PC-3 (cell line): ENCODE results near the gene SPIB. TPM values are rescaled to one million over a fixed set of nuclear protein-coding genes. Genes with fewer than 3 reads are reported as not detected.

Source experiments
- ATAC-seq: fragments of 200-7000 bp; cut with Tn5 transposase; 2 replicates; pipeline ENCODE4 v1.9.1; 2020; ENCODE audit warnings: mild to moderate bottlenecking, moderate library complexity
- BruUV-seq: library from RNA; stranded (reverse); fragments of 400-500 nt; replicated peaks from 2 replicates; lab custom pipeline; 2021; lab: Mats Ljungman, UMichigan
- CTCF ChIA-PET: fragments of 300-600 bp; sonication (Branson Sonifier 250); formaldehyde crosslinking; loops from one replicate; lab custom pipeline; 2022; ENCODE audit warnings: antibody characterized with exemption; lab: Charles Lee
- POLR2A ChIA-PET: fragments of 300-600 bp; sonication (Branson Sonifier 250); formaldehyde crosslinking; loops from one replicate; lab custom pipeline; 2022; ENCODE audit warnings: antibody characterized with exemption; ENCODE audit not compliant: unreplicated experiment; lab: Charles Lee
- DNase-seq: peaks from one replicate; pipeline ENCODE4 v3.0.0-alpha.2; 2015
- H2AFZ ChIP-seq: fragments of 300-600 bp; sonication (generic); 2 replicates; pipeline ENCODE4 v1.6.0; 2016; ENCODE audit warnings: antibody characterized with exemption, low read length
- H3F3A ChIP-seq: fragments of 300-600 bp; sonication (generic); one replicate; pipeline ENCODE4 v1.6.0; 2017; ENCODE audit warnings: antibody characterized with exemption, low read length, control low read depth, mild to moderate bottlenecking; ENCODE audit not compliant: unreplicated experiment
- H3K27ac ChIP-seq: fragments of 300-600 bp; sonication (generic); 2 replicates; pipeline ENCODE4 v1.5.1; 2016; ENCODE audit warnings: mild to moderate bottlenecking, low read length
- H3K27me3 ChIP-seq: fragments of 300-600 bp; sonication (generic); 2 replicates; pipeline ENCODE4 v1.6.1; 2016; ENCODE audit warnings: low read length, mixed read lengths
- H3K36me3 ChIP-seq: fragments of 300-600 bp; sonication (generic); 2 replicates; pipeline ENCODE4 v1.6.1; 2016; ENCODE audit warnings: low read depth, mixed run types, low read length, mixed read lengths
- H3K4me1 ChIP-seq: fragments of 300-600 bp; sonication (generic); 2 replicates; pipeline ENCODE4 v1.5.1; 2016; ENCODE audit warnings: low read length; ENCODE audit not compliant: insufficient read depth
- H3K4me2 ChIP-seq: fragments of 300-600 bp; sonication (generic); 2 replicates; pipeline ENCODE4 v1.6.0; 2016; ENCODE audit warnings: low read length
- H3K4me3 ChIP-seq: fragments of 300-600 bp; sonication (generic); 2 replicates; pipeline ENCODE4 v1.5.1; 2016; ENCODE audit warnings: mild to moderate bottlenecking, low read length, mixed read lengths
- H3K79me2 ChIP-seq: fragments of 300-600 bp; sonication (generic); 2 replicates; pipeline ENCODE4 v1.6.1; 2017; ENCODE audit warnings: low read length, mixed read lengths
- H3K9ac ChIP-seq: fragments of 300-600 bp; sonication (generic); 2 replicates; pipeline ENCODE4 v1.6.0; 2016; ENCODE audit warnings: mild to moderate bottlenecking, low read length
- H3K9me2 ChIP-seq: fragments of 300-600 bp; sonication (generic); replicated peaks from 2 replicates; pipeline ENCODE4 v1.6.1; 2016; ENCODE audit warnings: mixed run types, low read length, mixed read lengths
- H3K9me3 ChIP-seq: fragments of 300-600 bp; sonication (generic); 2 replicates; pipeline ENCODE4 v1.6.1; 2016; ENCODE audit warnings: low read length, mixed read lengths
- H4K20me1 ChIP-seq: fragments of 300-600 bp; sonication (generic); 2 replicates; pipeline ENCODE4 v1.6.1; 2016; ENCODE audit warnings: low read length, mixed read lengths
- EZH2 ChIP-seq: fragments of 300-600 bp; sonication (generic); IDR thresholded peaks from one replicate; pipeline ENCODE4 v1.6.1; 2017; ENCODE audit warnings: antibody characterized with exemption, mild to moderate bottlenecking, low read length; ENCODE audit not compliant: unreplicated experiment
- EZH2phosphoT487 ChIP-seq: fragments of 300-600 bp; sonication (generic); IDR thresholded peaks from 2 replicates; pipeline ENCODE4 v1.6.1; 2018; ENCODE audit warnings: mild to moderate bottlenecking, antibody characterized with exemption, low read length, borderline replicate concordance
- intact Hi-C: fragments of 100-400 bp; cut with micrococcal nuclease; formaldehyde crosslinking; loops from 2 replicates; pipeline ENCODE4 v1.9.0; 2023
- total RNA-seq: library from RNA; depleted of rRNA; stranded (reverse); fragments of >200 nt; gene quantifications from 2 replicates; pipeline ENCODE4 v1.2.3, GENCODE V29; 2014
- TF ChIP-seq, protein P1 (sequence below): fragments of 300-600 bp; sonication (generic); conservative IDR thresholded peaks from 2 replicates; pipeline ENCODE4 v1.5.1; 2017; ENCODE audit warnings: antibody characterized with exemption, low read depth, mild to moderate bottlenecking, low read length

SPIB gene
- total RNA-seq, 1 experiment from 2014 or later, result not detected

DNA sequence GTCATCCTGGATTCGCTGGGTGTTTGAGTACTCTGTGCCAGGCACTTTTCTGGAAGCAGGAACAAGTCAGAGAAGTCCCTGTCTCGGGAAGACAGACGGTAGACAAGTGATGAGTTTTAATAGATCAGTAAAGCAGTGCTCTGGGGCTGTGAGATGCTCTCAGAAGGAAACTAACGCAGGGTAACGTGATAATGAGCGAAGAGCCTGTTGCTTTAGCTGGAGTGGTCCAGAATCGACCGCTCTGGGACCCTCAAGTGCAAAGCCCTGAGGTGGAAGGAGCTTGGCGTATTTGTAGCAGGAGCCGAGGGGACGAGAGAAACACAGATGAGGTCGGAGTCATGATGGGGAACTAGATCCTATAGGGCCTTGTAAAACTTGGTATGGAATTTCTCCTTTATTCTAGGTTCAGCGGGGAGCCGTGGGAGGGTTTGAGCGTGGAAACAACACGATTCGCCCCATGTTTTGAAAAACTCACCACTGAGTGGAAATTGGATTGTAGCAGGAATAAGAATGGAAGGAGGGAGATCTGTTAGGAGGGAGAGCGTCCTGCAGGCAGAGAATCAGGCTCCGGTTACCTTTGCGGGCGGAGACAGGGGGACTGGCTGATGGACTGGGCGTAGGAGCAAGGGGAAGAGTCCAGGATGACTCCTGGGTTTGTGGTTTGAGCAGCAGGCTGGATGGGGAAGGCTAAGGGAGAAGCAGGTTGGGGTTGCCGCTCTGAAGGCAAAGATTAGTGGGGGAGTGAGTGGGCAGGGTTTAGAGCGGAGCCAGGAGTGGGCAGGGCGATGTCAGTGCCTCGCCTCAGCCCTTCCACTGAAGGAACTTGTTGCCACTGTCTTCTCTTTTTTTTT lies 33.8 kb upstream of the SPIB start:
- Histone ChIP-seq H3K9me2 (no peaks in the 10 kb centered on the region), H3K9ac (peak overlapping the region; percentile 85), H4K20me1 (no peaks in the 10 kb centered on the region), H3K27ac (peak overlapping the region; percentile 49), H3K36me3 (peaks cover 23% of the 10 kb centered on the region), H3K79me2 (peaks cover 54% of the 10 kb centered on the region), H3K4me2 (peak overlapping the region; percentile 88), H3F3A (peaks cover 3% of the 10 kb centered on the region), H3K4me1 (peaks cover 15% of the 10 kb centered on the region; the same call in 1 of the 2 replicates), H2AFZ (peak overlapping the region; percentile 62), H3K4me3 (peak overlapping the region; percentile 78), H3K27me3 (no peaks in the 10 kb centered on the region), H3K9me3 (no peaks in the 10 kb centered on the region)
- BruUV-seq, result TSS peak; percentile 17
- ATAC-seq (no peak), DNase-seq (peak; percentile 54)
- ChIA-PET POLR2A (interaction anchor here (0.6 kb wide), 1 partner anchor 9 kb away, joined by 6 read pairs; no protein-coding TSS in a partner anchor), CTCF (no interaction called here)
- TF ChIP-seq EZH2, result no peak
- no peak for TF ChIP-seq EZH2phosphoT487
- TF ChIP-seq, protein P1, sequence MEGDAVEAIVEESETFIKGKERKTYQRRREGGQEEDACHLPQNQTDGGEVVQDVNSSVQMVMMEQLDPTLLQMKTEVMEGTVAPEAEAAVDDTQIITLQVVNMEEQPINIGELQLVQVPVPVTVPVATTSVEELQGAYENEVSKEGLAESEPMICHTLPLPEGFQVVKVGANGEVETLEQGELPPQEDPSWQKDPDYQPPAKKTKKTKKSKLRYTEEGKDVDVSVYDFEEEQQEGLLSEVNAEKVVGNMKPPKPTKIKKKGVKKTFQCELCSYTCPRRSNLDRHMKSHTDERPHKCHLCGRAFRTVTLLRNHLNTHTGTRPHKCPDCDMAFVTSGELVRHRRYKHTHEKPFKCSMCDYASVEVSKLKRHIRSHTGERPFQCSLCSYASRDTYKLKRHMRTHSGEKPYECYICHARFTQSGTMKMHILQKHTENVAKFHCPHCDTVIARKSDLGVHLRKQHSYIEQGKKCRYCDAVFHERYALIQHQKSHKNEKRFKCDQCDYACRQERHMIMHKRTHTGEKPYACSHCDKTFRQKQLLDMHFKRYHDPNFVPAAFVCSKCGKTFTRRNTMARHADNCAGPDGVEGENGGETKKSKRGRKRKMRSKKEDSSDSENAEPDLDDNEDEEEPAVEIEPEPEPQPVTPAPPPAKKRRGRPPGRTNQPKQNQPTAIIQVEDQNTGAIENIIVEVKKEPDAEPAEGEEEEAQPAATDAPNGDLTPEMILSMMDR, result no peak
- intact Hi-C loops, result loop anchor here (1.0 kb wide), 1 partner anchor 76 kb away; no protein-coding TSS in a partner anchor

DNA sequence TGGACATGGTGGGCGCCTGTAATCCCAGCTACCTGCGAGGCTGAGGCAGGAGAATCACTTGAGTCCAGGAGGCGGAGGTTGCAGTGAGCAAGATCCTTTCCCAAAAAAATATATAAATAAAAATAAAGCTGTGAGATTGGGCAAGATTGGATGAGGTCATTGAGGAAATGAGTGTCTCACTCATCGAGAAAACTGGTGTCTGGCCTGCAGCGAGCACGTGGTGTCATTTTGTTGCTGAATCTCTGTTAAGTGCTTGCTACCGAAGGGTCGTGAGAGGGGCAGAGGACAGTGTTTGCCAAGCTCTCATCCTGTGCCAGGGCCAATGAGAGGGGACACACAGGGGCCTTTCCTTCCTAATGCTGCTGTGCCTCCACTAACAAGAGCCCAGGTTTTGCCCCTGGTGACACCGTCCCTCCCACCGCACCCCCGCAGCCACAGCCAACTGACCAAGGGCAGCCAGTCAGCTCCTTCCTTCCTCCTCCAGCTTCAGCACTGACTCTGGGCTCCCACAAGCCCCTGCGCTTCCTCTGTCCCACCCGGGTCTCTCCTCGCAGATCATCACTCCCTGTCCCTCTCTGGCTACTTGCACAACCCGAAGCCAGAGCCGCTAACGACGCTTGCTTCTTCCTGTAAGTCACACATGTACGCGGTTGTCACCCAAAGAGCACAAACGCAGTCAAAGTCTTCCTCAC lies 31.4 kb upstream of the SPIB start:
- no peaks in the 10 kb centered on the region for H3K27me3 ChIP-seq
- no peak overlapping the region for H2AFZ ChIP-seq
- no peak overlapping the region for H3K27ac ChIP-seq
- ATAC-seq, result no peak
- no peaks in the 10 kb centered on the region for H3K9me3 ChIP-seq
- H3F3A ChIP-seq, result peaks cover 3% of the 10 kb centered on the region
- no TSS peak for BruUV-seq
- peaks cover 15% of the 10 kb centered on the region; the same call in 1 of the 2 replicates for H3K4me1 ChIP-seq
- no peak for TF ChIP-seq EZH2phosphoT487
- TF ChIP-seq, protein P1, result no peak
- no peak for TF ChIP-seq EZH2
- H3K9me2 ChIP-seq, result no peaks in the 10 kb centered on the region
- peaks cover 61% of the 10 kb centered on the region for H3K79me2 ChIP-seq
- no peak overlapping the region for H3K4me2 ChIP-seq
- H3K9ac ChIP-seq, result no peak overlapping the region
- ChIA-PET CTCF (no interaction called here), POLR2A (no interaction called here)
- intact Hi-C loops, result no loop called here
- no peaks in the 10 kb centered on the region for H4K20me1 ChIP-seq
- H3K36me3 ChIP-seq, result peaks cover 22% of the 10 kb centered on the region
- H3K4me3 ChIP-seq, result no peak overlapping the region
- DNase-seq, result no peak
